GDM1 (cell line): ENCODE data around the gene ZNF341.

Source experiments
- DNase-seq: peaks from one replicate; lab custom pipeline; 2025; lab: John Stamatoyannopoulos, UW

Gene ZNF341

DNA sequence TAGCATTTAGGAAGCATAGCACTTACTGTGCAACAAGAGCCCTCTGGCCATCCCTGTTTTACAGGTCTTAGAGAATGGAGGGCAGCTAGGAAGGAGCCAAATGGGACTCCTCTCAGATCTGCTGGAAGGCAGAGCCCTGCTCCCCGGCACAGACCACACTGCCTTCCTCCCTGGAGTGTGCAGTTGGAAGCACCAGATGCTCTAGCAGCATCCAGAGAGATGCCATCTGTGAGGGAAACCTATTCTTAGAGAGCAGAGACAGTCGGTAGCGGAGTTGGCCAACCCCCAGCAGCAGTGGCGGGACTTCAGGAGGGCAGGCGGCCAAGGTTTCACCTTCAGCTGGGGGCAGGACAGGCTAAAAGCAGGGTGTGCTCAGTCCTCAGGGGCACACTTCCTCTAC lies 28.9 kb upstream of the ZNF341 start:
- DNase-seq = no peak

DNA sequence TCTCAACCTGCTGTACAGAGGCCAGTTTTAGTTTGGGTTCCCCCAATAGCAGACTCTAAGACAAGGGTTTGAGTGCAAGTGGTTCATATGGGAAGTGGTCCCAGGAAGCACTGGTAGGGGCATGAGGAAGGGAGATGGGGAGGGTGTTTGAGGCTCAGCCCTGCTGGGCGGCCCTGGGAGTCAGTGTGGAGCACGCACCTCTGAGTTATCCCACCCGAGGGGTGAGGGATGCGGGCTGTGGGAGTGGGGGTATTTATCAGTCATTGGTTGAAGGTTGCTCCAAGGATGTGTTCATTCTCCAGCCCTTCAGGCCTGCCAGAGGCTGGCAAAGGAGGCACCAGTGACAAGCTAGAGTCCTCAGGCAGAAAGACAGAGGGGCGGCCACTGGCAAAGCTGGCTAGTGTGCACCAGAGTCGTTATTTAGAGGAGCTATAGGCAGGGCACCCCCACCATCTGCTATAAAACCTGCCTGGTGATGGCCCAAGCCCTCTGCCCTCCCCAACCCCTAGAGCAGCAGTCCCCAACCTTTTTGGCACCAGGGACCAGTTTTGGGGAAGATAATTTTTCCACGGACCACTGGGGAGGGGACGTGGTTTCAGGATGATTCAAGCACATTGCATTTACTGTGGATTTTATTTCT lies 28.2 kb upstream of the ZNF341 start:
- DNase-seq = no peak

DNA sequence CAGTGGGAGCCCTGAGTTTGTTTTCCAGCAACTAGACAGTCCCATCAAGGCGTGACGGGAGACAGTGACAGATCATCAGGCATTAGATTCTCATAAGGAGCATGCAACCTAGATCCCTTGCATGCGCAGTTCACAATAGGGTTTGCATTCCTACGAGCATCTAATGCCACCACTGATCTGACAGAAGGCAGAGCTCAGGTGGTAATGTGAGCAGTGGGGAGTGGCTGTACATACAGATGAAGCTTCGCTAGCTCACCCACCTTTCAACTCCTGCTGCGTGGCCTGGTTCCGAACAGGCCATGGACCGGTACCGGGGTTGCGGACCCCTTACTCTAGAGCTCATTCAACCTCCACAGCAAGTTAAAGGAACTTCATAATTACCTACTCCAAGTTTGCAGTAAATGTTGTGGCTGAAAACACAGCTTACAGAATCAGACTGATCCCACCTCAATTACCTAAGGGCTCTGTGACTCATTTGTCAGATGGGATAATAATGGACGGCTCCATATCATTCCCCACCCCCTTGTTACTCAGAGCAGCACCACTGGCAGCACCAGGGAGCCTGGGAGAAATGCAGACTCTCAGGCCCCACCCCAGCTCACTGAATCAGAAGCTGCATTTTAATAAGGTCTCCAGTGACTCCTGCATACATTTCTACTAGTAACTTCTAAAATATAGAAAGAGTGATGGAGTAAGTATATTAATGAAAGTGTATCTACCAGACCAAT lies 27.4 kb upstream of the ZNF341 start:
- DNase-seq = no peak

DNA sequence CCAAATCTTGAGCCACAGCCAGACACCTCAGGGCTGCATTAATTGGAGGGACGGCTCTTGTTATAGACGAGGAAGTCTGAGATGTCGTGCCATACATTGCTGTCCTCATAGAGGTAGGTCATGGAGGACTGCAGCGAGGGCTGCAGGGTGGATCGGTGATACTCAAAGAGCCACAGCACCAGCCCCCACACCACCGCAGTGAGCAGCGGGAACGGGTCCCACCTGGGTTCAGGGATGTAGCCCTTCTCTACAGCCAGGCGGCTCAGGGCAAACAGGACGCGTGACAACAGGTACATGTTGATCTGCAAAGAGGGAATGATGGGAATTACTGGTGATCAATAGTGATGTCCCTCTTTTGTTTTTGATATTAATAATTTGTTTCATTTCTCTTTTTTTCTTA lies 24.1 kb upstream of the ZNF341 start:
- no peak for DNase-seq

DNA sequence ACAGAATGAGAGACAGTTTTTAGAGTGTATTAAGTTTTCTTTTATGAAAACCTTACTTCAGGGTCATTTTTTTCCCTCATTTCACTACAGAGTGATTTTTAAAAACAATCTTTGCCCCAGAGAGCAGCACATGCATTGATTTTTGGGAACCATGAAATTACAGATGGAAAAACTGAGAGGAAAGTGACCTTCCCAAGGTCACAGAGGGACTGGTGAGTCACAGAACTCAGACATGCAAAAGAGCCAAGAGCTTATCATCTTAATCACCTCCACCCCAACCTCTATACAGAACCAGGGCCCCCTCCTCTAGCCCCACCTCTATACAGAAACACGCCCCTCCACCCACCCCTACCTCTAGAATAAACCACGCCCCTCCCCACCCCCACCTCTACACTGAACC lies 22.4 kb upstream of the ZNF341 start:
- no peak for DNase-seq

DNA sequence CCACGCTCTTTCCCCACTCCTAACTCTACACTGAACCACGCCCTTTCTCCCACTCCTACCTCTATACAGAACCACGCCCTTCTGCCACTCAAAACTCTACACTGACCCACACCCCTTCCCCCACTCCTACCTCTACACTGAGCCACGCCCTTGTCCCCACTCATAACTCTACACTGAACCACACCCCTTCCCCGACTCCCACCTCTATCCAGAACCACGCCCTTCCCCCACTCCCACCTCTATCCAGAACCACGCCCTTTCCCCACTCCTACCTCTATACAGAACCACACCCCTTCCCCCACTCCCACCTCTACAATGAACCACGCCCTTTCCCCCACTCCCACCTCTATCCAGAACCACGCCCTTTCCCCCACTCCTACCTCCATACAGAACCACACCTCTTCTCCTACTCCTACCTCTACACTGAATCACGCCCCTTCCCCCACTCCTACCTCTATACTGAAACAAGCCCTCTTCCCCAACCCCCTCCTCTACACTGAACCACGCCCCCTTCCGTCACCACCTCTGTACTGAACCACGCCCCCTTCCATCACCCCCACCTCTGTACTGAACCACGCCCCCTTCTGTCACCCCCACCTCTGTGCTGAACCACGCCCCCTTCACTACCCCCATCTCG lies 21.8 kb upstream of the ZNF341 start:
- DNase-seq = no peak

DNA sequence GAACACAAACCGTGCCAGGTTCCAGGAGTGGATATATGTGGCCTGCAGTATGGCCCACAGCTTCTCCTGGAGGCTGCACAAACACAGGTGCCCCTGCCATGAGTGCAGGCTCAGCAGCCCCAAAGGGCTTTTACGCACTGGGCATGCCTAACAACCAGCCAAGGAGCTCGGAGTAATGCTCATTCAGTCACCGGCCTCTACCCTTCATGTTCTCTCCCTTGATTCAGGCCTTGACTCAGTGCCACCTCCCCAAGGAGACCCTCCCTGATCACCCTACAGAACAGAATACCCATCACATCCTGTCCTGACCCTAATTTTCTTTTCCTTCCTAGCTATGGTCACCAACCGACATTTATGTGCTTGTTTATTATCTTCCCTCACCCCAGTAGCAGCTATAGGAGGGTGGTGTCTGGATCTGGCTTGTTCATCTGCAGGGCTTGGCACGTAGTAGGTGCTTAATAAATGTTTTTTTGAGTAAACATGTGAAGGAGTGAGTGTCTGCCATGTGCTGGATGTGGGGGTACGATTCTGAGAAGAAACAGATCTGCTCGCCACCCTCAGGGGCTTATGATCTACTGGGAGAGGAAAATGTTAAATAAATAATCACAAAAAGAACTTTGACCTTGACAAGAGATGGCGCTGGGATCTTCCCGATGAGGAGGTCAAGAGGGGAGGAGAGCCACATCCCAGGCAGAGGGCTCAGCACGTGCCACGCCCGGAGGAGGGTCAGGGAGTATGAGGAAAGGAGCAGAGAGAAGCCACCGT lies 20.9 kb upstream of the ZNF341 start:
- DNase-seq = no peak

DNA sequence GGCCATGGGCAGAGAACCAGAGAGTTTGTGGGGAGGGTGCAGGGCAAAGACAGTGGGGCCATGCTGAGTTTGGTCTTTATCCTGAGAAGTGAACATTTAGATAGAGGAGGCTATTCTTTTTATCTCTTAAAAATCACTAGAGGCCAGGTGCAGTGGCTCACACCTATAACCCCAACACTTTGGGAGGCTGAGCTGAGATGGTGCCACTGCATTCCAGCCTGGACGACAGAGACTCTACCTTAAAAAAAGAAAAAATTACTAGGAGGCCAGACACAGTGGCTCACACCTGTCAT lies 20.4 kb upstream of the ZNF341 start:
- no peak for DNase-seq

DNA sequence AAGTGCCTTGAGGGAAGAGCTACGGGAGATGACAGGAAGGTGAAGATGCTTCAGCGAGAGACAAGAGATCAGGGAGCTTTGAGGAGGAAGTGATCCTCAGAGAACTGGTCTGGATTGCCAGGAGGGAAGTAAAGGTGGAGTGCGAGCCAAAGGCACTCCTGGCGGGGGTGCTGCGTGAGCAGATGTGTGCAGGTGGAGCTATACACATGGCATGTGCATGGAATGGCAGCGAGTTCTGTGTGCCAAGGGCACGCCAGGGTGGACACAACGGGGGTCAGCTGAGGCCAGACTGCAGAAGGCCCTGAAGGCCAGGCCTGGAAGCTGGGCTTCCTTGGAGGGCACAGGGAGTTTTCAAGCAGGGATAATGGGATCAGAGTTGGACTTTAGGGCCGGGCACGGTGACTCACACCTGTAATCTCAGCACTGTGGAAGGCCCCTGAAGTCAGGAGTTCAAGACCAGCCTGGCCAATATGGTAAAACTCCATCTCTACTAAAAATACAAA lies 17.9 kb upstream of the ZNF341 start:
- no peak for DNase-seq

DNA sequence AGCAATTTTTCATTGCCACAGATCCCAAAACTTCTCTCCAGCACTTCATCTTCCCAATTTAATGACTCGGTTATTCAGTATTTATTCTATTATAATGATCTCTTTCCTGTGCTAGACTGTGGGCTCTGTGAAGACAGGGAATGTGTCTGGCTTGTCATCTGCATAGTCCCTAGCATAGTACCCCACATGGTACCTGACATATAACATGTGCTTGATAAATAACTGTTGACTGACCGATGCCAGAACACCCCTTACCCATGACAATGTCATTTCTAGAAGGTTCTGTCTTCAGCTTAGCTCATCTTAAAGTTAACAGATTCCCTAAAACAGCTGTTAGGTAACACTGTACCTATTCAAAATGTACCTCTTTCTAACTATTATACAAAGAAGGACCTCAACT lies 15.3 kb upstream of the ZNF341 start:
- no peak for DNase-seq

DNA sequence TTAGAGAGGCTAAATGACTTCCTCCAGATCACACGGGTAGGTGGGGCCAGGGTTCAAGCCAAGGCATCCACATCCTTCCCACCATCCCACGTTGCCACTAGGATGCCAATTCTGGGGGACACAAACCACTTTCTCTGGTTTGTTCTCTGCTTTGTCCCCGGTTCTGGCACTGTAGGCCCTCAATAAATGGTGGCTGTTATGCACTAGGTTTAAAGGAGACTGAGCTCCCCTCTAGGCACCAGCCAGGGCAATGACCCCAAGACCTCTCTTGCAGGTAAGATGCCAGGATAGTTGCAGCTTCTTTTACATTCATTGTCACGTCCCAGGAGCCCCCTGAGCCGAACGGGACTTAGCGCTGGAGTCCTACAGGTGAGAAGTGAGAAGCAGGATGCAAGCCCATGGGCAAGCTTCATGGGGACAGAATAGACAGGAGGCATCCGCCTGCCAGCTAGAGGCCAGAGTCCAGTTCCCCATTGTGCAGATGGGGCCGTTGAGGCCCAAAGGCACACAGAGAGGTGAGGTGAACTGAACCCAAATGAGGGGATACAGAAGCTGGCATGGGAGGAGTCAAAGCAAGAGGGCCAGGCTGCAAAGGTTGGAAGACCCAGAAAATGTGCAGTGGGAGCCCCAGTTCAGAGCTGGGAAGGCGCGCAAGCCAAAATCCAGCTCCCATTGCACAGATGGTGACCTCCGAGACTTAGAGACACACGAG lies 12.4 kb upstream of the ZNF341 start:
- DNase-seq = no peak

DNA sequence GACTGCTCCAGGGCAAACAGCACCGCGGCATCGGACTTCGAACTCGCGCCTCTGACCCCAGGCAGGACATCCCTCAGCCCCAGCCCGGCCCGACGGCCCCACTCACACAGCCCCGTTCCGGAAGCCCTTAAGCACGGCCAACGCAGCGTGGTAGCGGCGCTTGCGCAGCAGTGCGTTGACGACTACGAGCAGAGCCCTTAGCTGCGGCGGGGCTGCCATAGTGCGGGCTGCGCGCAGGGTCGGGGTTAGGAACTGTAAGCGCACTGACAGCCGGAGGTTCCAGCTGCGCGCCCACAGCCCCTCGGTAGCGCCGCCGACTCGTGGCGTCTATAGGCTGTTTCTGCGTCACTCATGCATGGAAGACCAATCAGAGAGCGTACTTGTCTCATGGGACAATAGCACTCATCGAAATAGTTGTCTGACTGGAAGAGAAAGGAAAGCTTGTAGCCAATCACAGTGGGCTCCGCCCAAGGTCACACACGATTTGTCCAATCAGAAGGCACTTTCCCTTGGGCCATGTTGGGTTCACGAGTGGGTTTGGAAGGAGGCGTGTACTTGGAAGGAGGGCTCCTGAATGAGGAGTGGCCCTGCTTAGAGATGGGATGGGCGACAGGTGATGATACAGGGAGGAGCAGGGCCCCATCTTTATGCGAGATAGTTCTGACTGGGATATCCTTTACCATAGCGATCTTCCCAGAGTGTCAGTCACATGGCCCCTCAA lies 11.6 kb upstream of the ZNF341 start, which contains the start of gene PXMP4:
PXMP4 (minus strand) TSS at position 322 of the 721 bp plus-strand sequence; CDS start at position 219, 103 bp downstream.
- peak; percentile 97 for DNase-seq

DNA sequence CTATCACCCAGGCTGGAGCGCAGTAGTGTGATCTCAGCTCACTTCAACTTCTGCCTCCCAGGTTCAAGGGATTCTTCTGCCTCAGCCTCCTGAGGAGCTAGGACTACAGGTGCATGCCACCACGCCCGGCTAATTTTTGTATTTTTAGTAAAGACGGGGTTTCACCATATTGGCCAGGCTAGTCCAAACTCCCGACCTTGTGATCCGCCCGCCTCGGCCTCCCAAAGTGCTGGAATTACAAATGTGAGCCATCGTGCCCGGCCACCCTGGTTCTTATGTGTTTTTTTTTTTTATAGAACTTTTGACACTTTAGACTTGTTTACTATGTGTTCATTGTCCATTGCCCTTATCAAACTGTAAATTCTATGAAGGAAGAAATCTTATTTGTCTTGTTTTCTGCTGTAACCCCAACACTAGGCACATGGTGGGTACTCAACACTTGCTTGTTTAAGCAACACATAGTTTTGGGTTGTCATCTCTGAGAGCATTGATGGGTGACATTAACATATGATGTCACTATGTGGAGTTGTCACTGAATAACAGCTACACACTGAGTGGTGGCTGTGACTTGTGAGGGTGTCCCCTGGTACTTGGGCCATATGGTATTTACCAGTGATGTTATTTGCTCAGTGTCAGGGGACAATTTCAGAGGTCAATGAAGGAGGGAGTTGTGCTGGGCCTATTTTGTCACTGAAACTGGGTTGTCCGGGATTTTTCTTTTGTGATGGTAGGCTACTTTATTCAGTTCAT lies 10.2 kb upstream of the ZNF341 start:
- DNase-seq = no peak

DNA sequence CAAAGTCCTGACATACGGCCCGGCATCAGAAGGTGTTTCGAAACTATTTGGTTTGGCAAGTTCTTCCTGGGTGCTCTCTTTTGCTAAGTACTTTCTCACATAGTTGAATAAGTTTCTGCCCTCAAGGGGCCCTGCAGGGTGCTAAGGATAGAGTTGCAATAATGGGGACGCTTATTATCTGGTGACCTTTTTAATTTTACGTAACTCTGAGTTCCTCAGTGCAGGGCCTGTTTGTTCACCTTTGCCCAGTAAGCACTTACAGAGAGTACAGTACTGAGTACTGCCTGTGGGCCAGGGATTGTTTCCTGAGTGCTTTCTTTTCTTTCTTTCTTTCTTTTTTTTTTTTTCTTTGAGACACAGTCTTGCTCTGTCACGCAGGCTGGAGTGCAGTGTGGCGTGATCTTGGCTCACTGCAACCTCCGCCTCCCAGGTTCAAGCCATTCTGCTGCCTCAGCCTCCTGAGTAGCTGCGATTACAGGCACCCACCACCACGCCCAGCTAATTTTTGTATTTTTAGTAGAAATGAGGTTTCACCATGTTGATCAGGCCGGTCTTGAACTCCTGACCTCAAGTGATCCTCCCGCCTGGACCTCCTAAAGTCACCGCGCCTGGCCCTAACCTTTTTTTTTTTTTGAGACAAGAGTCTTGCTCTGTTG lies 7.2 kb upstream of the ZNF341 start:
- no peak for DNase-seq

DNA sequence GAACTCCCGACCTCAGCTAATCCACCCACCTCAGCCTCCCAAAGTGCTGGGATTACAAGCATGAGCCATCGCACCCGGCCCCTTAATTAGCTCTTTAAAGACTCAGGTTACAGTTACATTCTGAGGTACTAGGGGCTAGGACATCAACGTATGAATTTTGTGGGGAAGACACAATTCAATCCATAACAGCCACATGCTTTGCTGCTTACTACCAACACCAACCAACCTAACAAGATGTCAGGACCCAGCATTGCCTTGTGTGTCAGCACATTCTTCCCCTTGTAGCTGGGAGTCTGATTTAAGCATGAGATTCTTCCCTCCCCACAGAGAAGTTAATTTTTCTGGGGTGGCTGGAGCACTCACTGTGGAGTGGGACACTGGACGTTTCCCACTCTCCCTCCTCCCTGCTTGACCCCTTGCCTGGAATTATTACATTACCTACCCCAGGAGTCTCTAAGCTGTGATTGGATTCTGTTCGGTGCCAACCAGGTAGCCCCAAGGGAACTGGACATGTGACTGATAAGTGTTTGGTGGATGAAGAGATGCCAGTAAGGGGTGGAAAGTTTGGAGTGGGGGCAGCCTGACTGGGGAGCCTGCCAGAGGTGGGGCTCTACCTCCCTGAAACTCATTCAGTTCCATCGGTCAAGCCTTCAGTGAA lies 6.1 kb upstream of the ZNF341 start:
- DNase-seq = no peak

DNA sequence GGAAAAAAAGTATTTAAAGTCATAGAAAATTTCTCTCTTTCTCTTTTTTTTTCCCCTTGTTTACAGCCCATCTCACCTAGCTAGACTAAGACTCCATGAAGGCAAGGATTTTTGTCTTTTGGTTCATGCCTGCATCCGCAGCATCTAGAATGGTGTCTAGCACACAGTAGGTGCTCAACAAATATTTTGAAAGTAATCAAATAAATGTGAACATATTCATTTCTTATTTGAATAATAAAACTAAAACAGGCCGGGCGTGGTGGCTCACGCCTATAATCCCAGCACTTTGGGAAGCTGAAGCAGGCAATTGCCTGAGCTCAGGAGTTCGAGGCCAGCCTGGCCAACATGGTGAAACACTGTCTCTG lies 4.7 kb upstream of the ZNF341 start:
- DNase-seq = no peak

DNA sequence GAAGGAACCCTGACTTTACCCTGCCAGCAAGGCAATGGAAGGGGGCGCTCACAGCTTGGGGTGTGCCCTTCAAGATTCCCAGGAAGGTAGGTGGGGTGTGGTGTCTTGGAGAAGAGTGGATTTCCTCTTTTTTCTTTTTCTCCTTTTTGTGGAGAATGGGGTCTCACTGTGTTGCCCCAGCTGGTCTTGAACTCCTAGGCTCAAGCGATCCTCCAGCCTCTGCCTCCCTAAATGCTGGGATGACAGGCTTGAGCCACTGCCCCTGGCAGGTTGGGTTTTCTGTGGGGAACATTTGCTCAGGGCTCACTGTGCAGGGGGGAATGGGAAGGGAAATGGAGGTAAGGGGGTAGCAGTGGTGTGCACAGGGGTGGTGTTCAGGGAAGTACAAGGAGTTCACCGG lies 4.0 kb upstream of the ZNF341 start:
- no peak for DNase-seq

DNA sequence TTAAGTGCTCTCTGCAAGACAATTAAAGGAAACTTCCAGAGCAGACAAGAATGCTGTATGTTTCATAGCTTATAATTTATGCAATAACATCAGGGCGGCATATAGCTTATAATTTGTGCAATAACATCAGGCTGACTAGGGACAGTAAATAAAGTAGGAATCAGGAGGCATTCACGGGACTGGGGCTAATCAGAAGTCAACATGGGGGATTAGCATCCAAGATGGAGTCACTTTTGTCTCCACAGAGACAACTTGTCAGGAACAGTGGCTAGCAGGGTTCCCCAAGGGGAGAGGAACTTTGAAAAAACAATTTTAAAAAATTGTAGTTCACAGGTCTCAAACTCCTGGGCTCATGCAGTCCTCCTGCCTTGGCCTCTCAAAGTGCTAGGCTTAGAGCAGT lies 3.3 kb upstream of the ZNF341 start:
- DNase-seq = no peak

DNA sequence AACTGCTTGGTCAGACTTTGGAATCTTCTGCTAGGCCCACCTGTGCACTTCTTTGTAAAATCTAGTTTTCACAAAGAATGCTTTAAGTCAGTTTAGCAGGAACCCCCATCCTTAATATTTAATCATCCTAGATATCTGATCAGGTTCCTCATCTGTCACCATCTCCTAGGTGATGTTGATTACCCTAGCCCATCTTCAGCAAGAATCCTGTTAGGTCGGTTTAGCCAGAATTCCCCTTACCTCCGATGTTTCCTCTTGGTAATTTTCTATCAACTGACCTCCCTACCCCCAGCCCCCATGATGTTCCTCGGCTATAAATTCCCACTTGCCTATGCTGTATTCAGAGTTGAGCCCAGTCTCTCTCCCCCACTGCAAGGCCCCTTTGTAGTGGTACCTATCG lies 2.7 kb upstream of the ZNF341 start:
- DNase-seq = no peak
